PC-3 (cell line): ENCODE measurements around the gene KDELR3. TPM values are rescaled to one million over a fixed set of nuclear protein-coding genes. Genes with fewer than 3 reads are reported as not detected.

ENCODE experiments used
- ATAC-seq: fragments of 200-7000 bp; cut with Tn5 transposase; 2 replicates; pipeline ENCODE4 v1.9.1; 2020; ENCODE audit warnings: mild to moderate bottlenecking, moderate library complexity
- BruUV-seq: library from RNA; stranded (reverse); fragments of 400-500 nt; replicated peaks from 2 replicates; lab custom pipeline; 2021; lab: Mats Ljungman, UMichigan
- CTCF ChIA-PET: fragments of 300-600 bp; sonication (Branson Sonifier 250); formaldehyde crosslinking; loops from one replicate; lab custom pipeline; 2022; ENCODE audit warnings: antibody characterized with exemption; lab: Charles Lee
- POLR2A ChIA-PET: fragments of 300-600 bp; sonication (Branson Sonifier 250); formaldehyde crosslinking; loops from one replicate; lab custom pipeline; 2022; ENCODE audit warnings: antibody characterized with exemption; ENCODE audit not compliant: unreplicated experiment; lab: Charles Lee
- DNase-seq: peaks from one replicate; pipeline ENCODE4 v3.0.0-alpha.2; 2015
- H2AFZ ChIP-seq: fragments of 300-600 bp; sonication (generic); 2 replicates; pipeline ENCODE4 v1.6.0; 2016; ENCODE audit warnings: antibody characterized with exemption, low read length
- H3F3A ChIP-seq: fragments of 300-600 bp; sonication (generic); one replicate; pipeline ENCODE4 v1.6.0; 2017; ENCODE audit warnings: antibody characterized with exemption, low read length, control low read depth, mild to moderate bottlenecking; ENCODE audit not compliant: unreplicated experiment
- H3K27ac ChIP-seq: fragments of 300-600 bp; sonication (generic); 2 replicates; pipeline ENCODE4 v1.5.1; 2016; ENCODE audit warnings: mild to moderate bottlenecking, low read length
- H3K27me3 ChIP-seq: fragments of 300-600 bp; sonication (generic); 2 replicates; pipeline ENCODE4 v1.6.1; 2016; ENCODE audit warnings: low read length, mixed read lengths
- H3K36me3 ChIP-seq: fragments of 300-600 bp; sonication (generic); 2 replicates; pipeline ENCODE4 v1.6.1; 2016; ENCODE audit warnings: low read depth, mixed run types, low read length, mixed read lengths
- H3K4me1 ChIP-seq: fragments of 300-600 bp; sonication (generic); 2 replicates; pipeline ENCODE4 v1.5.1; 2016; ENCODE audit warnings: low read length; ENCODE audit not compliant: insufficient read depth
- H3K4me2 ChIP-seq: fragments of 300-600 bp; sonication (generic); 2 replicates; pipeline ENCODE4 v1.6.0; 2016; ENCODE audit warnings: low read length
- H3K4me3 ChIP-seq: fragments of 300-600 bp; sonication (generic); 2 replicates; pipeline ENCODE4 v1.5.1; 2016; ENCODE audit warnings: mild to moderate bottlenecking, low read length, mixed read lengths
- H3K79me2 ChIP-seq: fragments of 300-600 bp; sonication (generic); 2 replicates; pipeline ENCODE4 v1.6.1; 2017; ENCODE audit warnings: low read length, mixed read lengths
- H3K9ac ChIP-seq: fragments of 300-600 bp; sonication (generic); 2 replicates; pipeline ENCODE4 v1.6.0; 2016; ENCODE audit warnings: mild to moderate bottlenecking, low read length
- H3K9me2 ChIP-seq: fragments of 300-600 bp; sonication (generic); replicated peaks from 2 replicates; pipeline ENCODE4 v1.6.1; 2016; ENCODE audit warnings: mixed run types, low read length, mixed read lengths
- H3K9me3 ChIP-seq: fragments of 300-600 bp; sonication (generic); 2 replicates; pipeline ENCODE4 v1.6.1; 2016; ENCODE audit warnings: low read length, mixed read lengths
- H4K20me1 ChIP-seq: fragments of 300-600 bp; sonication (generic); 2 replicates; pipeline ENCODE4 v1.6.1; 2016; ENCODE audit warnings: low read length, mixed read lengths
- CTCF ChIP-seq: fragments of 300-600 bp; sonication (generic); conservative IDR thresholded peaks from 2 replicates; pipeline ENCODE4 v1.5.1; 2017; ENCODE audit warnings: antibody characterized with exemption, low read depth, mild to moderate bottlenecking, low read length
- EZH2 ChIP-seq: fragments of 300-600 bp; sonication (generic); IDR thresholded peaks from one replicate; pipeline ENCODE4 v1.6.1; 2017; ENCODE audit warnings: antibody characterized with exemption, mild to moderate bottlenecking, low read length; ENCODE audit not compliant: unreplicated experiment
- EZH2phosphoT487 ChIP-seq: fragments of 300-600 bp; sonication (generic); IDR thresholded peaks from 2 replicates; pipeline ENCODE4 v1.6.1; 2018; ENCODE audit warnings: mild to moderate bottlenecking, antibody characterized with exemption, low read length, borderline replicate concordance
- intact Hi-C: fragments of 100-400 bp; cut with micrococcal nuclease; formaldehyde crosslinking; loops from 2 replicates; pipeline ENCODE4 v1.9.0; 2023
- total RNA-seq: library from RNA; depleted of rRNA; stranded (reverse); fragments of >200 nt; gene quantifications from 2 replicates; pipeline ENCODE4 v1.2.3, GENCODE V29; 2014

KDELR3 gene
- total RNA-seq, 1 experiment from 2014 or later: 17.7 TPM

DNA sequence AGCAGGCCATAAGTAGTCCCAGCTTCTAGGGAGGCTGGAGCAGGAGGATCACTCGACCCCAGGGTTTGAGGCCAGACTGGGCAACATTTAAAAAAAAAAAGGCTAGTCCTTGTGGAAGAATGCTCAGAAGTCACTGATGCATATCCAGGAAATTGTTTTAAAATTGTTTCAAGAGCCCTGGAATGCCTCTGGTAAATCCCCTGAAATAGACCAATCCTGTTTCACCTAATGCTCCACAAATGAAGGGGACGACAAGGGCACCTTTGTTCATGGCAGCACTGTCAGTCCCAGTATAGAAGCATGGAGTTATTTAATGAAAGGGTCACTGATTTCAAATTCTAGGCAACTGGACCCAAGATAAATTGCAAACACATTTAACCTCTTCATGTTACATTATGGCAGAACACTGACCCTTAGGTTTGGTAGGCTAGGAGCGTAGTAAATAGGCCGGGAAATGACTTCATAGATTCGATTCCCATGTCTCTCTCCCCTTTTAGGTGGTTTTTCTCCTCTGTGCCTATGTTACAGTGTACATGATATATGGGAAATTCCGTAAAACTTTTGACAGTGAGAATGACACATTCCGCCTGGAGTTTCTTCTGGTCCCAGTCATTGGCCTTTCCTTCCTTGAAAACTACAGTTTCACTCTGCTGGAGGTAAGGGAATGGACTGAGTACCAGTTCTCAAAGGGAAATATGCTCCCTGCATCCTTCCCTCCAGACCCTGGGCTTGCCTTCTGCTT lies 11.4 kb downstream of the KDELR3 start:
- no peaks in the 10 kb centered on the region for H3K27me3 ChIP-seq
- peaks cover 3% of the 10 kb centered on the region for H3F3A ChIP-seq
- H4K20me1 ChIP-seq: no peaks in the 10 kb centered on the region
- BruUV-seq: no TSS peak
- ATAC-seq (no peak), DNase-seq (no peak)
- no peaks in the 10 kb centered on the region for H3K79me2 ChIP-seq
- TF ChIP-seq EZH2phosphoT487 (no peak), EZH2 (no peak), CTCF (no peak)
- ChIA-PET CTCF (no interaction called here), POLR2A (interaction anchor here (0.7 kb wide), 1 partner anchor 12 kb away, joined by 3 read pairs; the partner anchor contains the start of gene KDELR3)
- H3K9me3 ChIP-seq: no peaks in the 10 kb centered on the region
- no peak overlapping the region for H3K4me2 ChIP-seq
- no peak overlapping the region for H2AFZ ChIP-seq
- H3K9me2 ChIP-seq: no peaks in the 10 kb centered on the region
- peaks cover 32% of the 10 kb centered on the region for H3K36me3 ChIP-seq
- intact Hi-C loops: no loop called here
- H3K4me3 ChIP-seq: no peak overlapping the region
- no peaks in the 10 kb centered on the region for H3K4me1 ChIP-seq
- no peak overlapping the region for H3K27ac ChIP-seq
- H3K9ac ChIP-seq: no peak overlapping the region

GRCh38 chr22:38481162-38481870 lies 13.4 kb downstream of the KDELR3 start:
- H3K4me2 ChIP-seq: no peak overlapping the region
- ATAC-seq (no peak), DNase-seq (no peak)
- no peaks in the 10 kb centered on the region for H3K79me2 ChIP-seq
- peaks cover 48% of the 10 kb centered on the region for H3K36me3 ChIP-seq
- H3K4me1 ChIP-seq: no peaks in the 10 kb centered on the region
- H3F3A ChIP-seq: peaks cover 10% of the 10 kb centered on the region
- no peak overlapping the region for H3K27ac ChIP-seq
- no peak overlapping the region for H3K9ac ChIP-seq
- ChIA-PET POLR2A (no interaction called here), CTCF (no interaction called here)
- H3K4me3 ChIP-seq: no peak overlapping the region
- no peaks in the 10 kb centered on the region for H3K9me3 ChIP-seq
- intact Hi-C loops: no loop called here
- no peaks in the 10 kb centered on the region for H3K9me2 ChIP-seq
- no peak overlapping the region for H2AFZ ChIP-seq
- TF ChIP-seq EZH2 (no peak), EZH2phosphoT487 (no peak), CTCF (no peak)
- no peaks in the 10 kb centered on the region for H4K20me1 ChIP-seq
- no TSS peak for BruUV-seq
- no peaks in the 10 kb centered on the region for H3K27me3 ChIP-seq
